Muscle of arm (tissue), 12 donors: ENCODE data around the gene THBS2. TPM values are rescaled to one million over a fixed set of nuclear protein-coding genes. Genes with fewer than 3 reads are reported as not detected.
A peak's percentile ranks its signal among the peaks of the same experiment; 100 is the strongest.

Experiments used
- DNase-seq: peaks from one replicate; pipeline ENCODE4 v3.0.0-alpha.2; 2013
- polyA plus RNA-seq, 12 donors: library from polyadenylated mRNA; unstranded; fragments of 120-200 nt; gene quantifications; one replicate each; pipeline ENCODE4 v1.2.1, GENCODE V29; 2013; ENCODE audit not compliant: insufficient read length in 12 of 12

THBS2 gene
- polyA plus RNA-seq, 12 donors: 26.5 to 105 (median 43.2) TPM; not detected in 1

- no peak for DNase-seq
Measured at GRCh38 chr6:169251822-169252504, 1.7 kb downstream of the THBS2 start.

GRCh38 chr6:169251371-169251802 lies 2.3 kb downstream of the THBS2 start:
- peak; percentile 54 for DNase-seq

- no peak for DNase-seq
Measured at GRCh38 chr6:169250660-169251059, 3.0 kb downstream of the THBS2 start.

- no peak for DNase-seq
Measured at GRCh38 chr6:169249057-169249456, 4.6 kb downstream of the THBS2 start.

GRCh38 chr6:169248521-169248971 lies 5.1 kb downstream of the THBS2 start:
- no peak for DNase-seq

GRCh38 chr6:169247991-169248390 lies 5.7 kb downstream of the THBS2 start:
- DNase-seq: no peak

GRCh38 chr6:169247419-169247818 lies 6.2 kb downstream of the THBS2 start:
- no peak for DNase-seq

GRCh38 chr6:169246445-169246844 lies 7.2 kb downstream of the THBS2 start:
- DNase-seq: no peak

GRCh38 chr6:169244684-169245383 lies 8.8 kb downstream of the THBS2 start:
- no peak for DNase-seq

- no peak for DNase-seq
Measured at GRCh38 chr6:169243661-169244060, 10.0 kb downstream of the THBS2 start.

- DNase-seq: no peak
Measured at GRCh38 chr6:169243186-169243585, 10.5 kb downstream of the THBS2 start.

GRCh38 chr6:169241688-169242350 lies 11.8 kb downstream of the THBS2 start:
- no peak for DNase-seq

- no peak for DNase-seq
Measured at GRCh38 chr6:169240591-169241390, 12.9 kb downstream of the THBS2 start.

- DNase-seq: no peak
Measured at GRCh38 chr6:169240125-169240524, 13.5 kb downstream of the THBS2 start.

- DNase-seq: no peak
Measured at GRCh38 chr6:169239181-169239580, 14.5 kb downstream of the THBS2 start.

GRCh38 chr6:169238766-169239165 lies 14.9 kb downstream of the THBS2 start:
- no peak for DNase-seq

- no peak for DNase-seq
Measured at GRCh38 chr6:169237496-169238134, 16.0 kb downstream of the THBS2 start.

GRCh38 chr6:169236988-169237387 lies 16.7 kb downstream of the THBS2 start:
- DNase-seq: no peak

GRCh38 chr6:169236545-169236944 lies 17.1 kb downstream of the THBS2 start:
- DNase-seq: no peak

GRCh38 chr6:169235286-169235685 lies 18.4 kb downstream of the THBS2 start:
- no peak for DNase-seq

GRCh38 chr6:169234634-169235033 lies 19.0 kb downstream of the THBS2 start:
- DNase-seq: no peak
